Measurements from ENCODE around the gene SLC39A7.

SLC39A7 gene

GRCh38 chr6:33243476-33243875 lies 42.8 kb downstream of the SLC39A7 start:
- DNase-seq, result no peak

GRCh38 chr6:33247977-33248642 lies 47.4 kb downstream of the SLC39A7 start:
- DNase-seq, result peak; percentile 91

- DNase-seq, result no peak
These were observed 47.9 kb downstream of the SLC39A7 start for GRCh38 chr6:33248643-33248931.

- DNase-seq, result peak; percentile 98
These were observed 48.5 kb downstream of the SLC39A7 start for GRCh38 chr6:33248932-33249731.

- DNase-seq, result no peak
These were observed 49.3 kb downstream of the SLC39A7 start for GRCh38 chr6:33249732-33250630.

GRCh38 chr6:33250731-33251130 lies 50.1 kb downstream of the SLC39A7 start:
- no peak for DNase-seq

- DNase-seq, result no peak
These were observed 50.8 kb downstream of the SLC39A7 start for GRCh38 chr6:33251395-33252012.

GRCh38 chr6:33252759-33253158 lies 52.1 kb downstream of the SLC39A7 start:
- DNase-seq, result no peak

Data from right hindlimb (tissue), 1 donor.